ENCODE measurements around the gene GDPD1.

Gene GDPD1

GRCh38 chr17:59315866-59316265, 95.6 kb downstream of the GDPD1 start:
- Histone ChIP-seq H3K9ac (ENCODE audit: low read length) (no peak overlapping the region), H3K36me3 (ENCODE audit: control insufficient read depth, insufficient read depth, low read length) (no peaks in the 10 kb centered on the region), H3K27ac (ENCODE audit: low read depth, low read length) (no peak overlapping the region), H3K4me1 (ENCODE audit: control insufficient read depth, insufficient read depth, low read length) (no peaks in the 10 kb centered on the region), H3K27me3 (ENCODE audit: control insufficient read depth, insufficient read depth, low read length) (no peaks in the 10 kb centered on the region), H3K9me3 (ENCODE audit: control insufficient read depth, insufficient read depth, low read depth, low read length) (no peaks in the 10 kb centered on the region), H3K4me3 (ENCODE audit: low read depth, low read length) (no peak overlapping the region)
